ENCODE data around the gene FBXL3. TPM values are rescaled to one million over a fixed set of nuclear protein-coding genes. Genes with fewer than 3 reads are reported as not detected.
A peak's percentile ranks its signal among the peaks of the same experiment; 100 is the strongest.

FBXL3 gene
- total RNA-seq, 2 donors from 2014 or later = 27.9 to 52.9 TPM

GRCh38 chr13:76983676-76984075 lies 43.3 kb downstream of the FBXL3 start:
- Histone ChIP-seq H3K9ac (ENCODE audit: low read depth in 2 of 2, low read length in 2 of 2) (no peak overlapping the region), H3K4me1 (peaks cover 5% of the 10 kb centered on the region)
- intact Hi-C loops (cut with DNase I) = loop anchor here (10.0 kb wide), 1 partner anchor 1109 kb away; no protein-coding TSS in a partner anchor

GRCh38 chr13:76982061-76982460 lies 44.9 kb downstream of the FBXL3 start:
- no peak overlapping the region for H3K27ac ChIP-seq
- TF ChIP-seq CTCF (IDR thresholded peaks at IDR 0.05) = no peak
- no peak overlapping the region for H3K9ac ChIP-seq (ENCODE audit: low read depth in 2 of 2, low read length in 2 of 2)
- no peak overlapping the region for H3K4me3 ChIP-seq
- no peaks in the 10 kb centered on the region for H3K27me3 ChIP-seq
- H3K36me3 ChIP-seq = no peaks in the 10 kb centered on the region
- peaks cover 5% of the 10 kb centered on the region for H3K4me1 ChIP-seq
- no peak for DNase-seq
- intact Hi-C loops (cut with DNase I) = loop anchor here (10.0 kb wide), 1 partner anchor 1107 kb away; no protein-coding TSS in a partner anchor
- H3K9me3 ChIP-seq = no peaks in the 10 kb centered on the region

More at GRCh38 chr13:76983676-76984075, 43.3 kb downstream of the FBXL3 start:
- no peak overlapping the region for H3K4me3 ChIP-seq
- no peak overlapping the region for H3K27ac ChIP-seq
- H3K27me3 ChIP-seq = no peaks in the 10 kb centered on the region
- DNase-seq = no peak
- no peaks in the 10 kb centered on the region for H3K36me3 ChIP-seq
- no peak for TF ChIP-seq CTCF (IDR thresholded peaks at IDR 0.05)
- H3K9me3 ChIP-seq = no peaks in the 10 kb centered on the region

- Histone ChIP-seq H3K27me3 (no peaks in the 10 kb centered on the region), H3K27ac (no peak overlapping the region), H3K9ac (ENCODE audit: low read depth in 2 of 2, low read length in 2 of 2) (peak overlapping the region in 1 of 2 donors; percentile 24), H3K9me3 (no peaks in the 10 kb centered on the region), H3K4me1 (peaks cover 5% of the 10 kb centered on the region), H3K4me3 (peak overlapping the region; percentile 8), H3K36me3 (no peaks in the 10 kb centered on the region)
- peak; percentile 98 for TF ChIP-seq CTCF (IDR thresholded peaks at IDR 0.05)
- intact Hi-C loops (cut with DNase I) = loop anchor here (10.0 kb wide), 1 partner anchor 1105 kb away; no protein-coding TSS in a partner anchor
- peak; percentile 82 for DNase-seq
Observed at GRCh38 chr13:76980075-76980718, 46.8 kb downstream of the FBXL3 start.

- no peaks in the 10 kb centered on the region for H3K27me3 ChIP-seq
- no peak for TF ChIP-seq CTCF (IDR thresholded peaks at IDR 0.05)
- H3K36me3 ChIP-seq = no peaks in the 10 kb centered on the region
- H3K4me3 ChIP-seq = no peak overlapping the region
- no peak overlapping the region for H3K9ac ChIP-seq (ENCODE audit: low read depth in 2 of 2, low read length in 2 of 2)
- no peaks in the 10 kb centered on the region for H3K9me3 ChIP-seq
- DNase-seq = no peak
- peaks cover 5% of the 10 kb centered on the region for H3K4me1 ChIP-seq
- no peak overlapping the region for H3K27ac ChIP-seq
- intact Hi-C loops (cut with DNase I) = no loop called here
Observed at GRCh38 chr13:76976929-76977328, 50.0 kb downstream of the FBXL3 start.

GRCh38 chr13:76976490-76976889 lies 50.5 kb downstream of the FBXL3 start:
- H3K27me3 ChIP-seq = no peaks in the 10 kb centered on the region
- no peak overlapping the region for H3K4me3 ChIP-seq
- no peak overlapping the region for H3K27ac ChIP-seq
- no peak for DNase-seq
- intact Hi-C loops (cut with DNase I) = no loop called here
- H3K36me3 ChIP-seq = no peaks in the 10 kb centered on the region
- peaks cover 5% of the 10 kb centered on the region for H3K4me1 ChIP-seq
- H3K9me3 ChIP-seq = no peaks in the 10 kb centered on the region
- no peak overlapping the region for H3K9ac ChIP-seq (ENCODE audit: low read depth in 2 of 2, low read length in 2 of 2)
- TF ChIP-seq CTCF (IDR thresholded peaks at IDR 0.05) = no peak

Measured in colonic mucosa (tissue), 4 donors.